ENCODE data around the gene STPG1. TPM values are rescaled to one million over a fixed set of nuclear protein-coding genes. Genes with fewer than 3 reads are reported as not detected.

The STPG1 gene
- total RNA-seq, 2 experiments from 2014 or later: 7.8 to 11.9 TPM

- H3K27ac Mint-ChIP-seq: no peak overlapping the region
- no peaks in the 10 kb centered on the region for H3K4me1 Mint-ChIP-seq
- DNase-seq: no peak
- no peak for ATAC-seq
- no peak overlapping the region for H3K4me3 Mint-ChIP-seq
- H3K9me3 Mint-ChIP-seq (ENCODE audit: low read depth): no peaks in the 10 kb centered on the region
- intact Hi-C loops (cut with DNase I, micrococcal nuclease): no loop called here
- POLR2A ChIA-PET: no interaction called here
- CTCF ChIA-PET: interaction anchor here (0.5 to 1.4 kb wide), 2 partner anchors 50 to 150 kb away, joined by 3 read pairs; no protein-coding TSS in a partner anchor
- no peaks in the 10 kb centered on the region for H3K36me3 Mint-ChIP-seq (ENCODE audit: low read depth)
- H3K27me3 Mint-ChIP-seq: peaks cover 4% of the 10 kb centered on the region
Measured at GRCh38 chr1:24341260-24341659, 72.3 kb downstream of the STPG1 start.

DNA sequence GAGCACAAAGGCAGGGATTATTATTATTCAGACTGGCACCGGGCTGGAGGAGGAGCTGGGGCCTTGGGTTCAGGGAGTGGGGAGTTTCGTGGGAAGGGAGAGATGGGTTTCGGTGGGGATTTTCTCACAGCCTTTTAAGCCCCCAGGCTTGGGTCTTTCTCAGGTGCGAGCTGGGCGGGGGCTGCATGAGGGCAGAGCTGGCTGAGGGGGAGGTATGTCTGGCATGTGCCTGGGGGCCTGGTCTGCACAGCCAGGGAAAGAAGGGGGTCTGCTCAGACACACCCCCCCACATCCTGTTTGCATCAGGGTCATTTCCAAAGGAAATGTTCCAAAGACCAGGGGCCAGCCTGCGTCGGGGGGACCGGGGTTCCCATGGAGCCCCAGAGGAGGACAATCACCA lies 72.8 kb downstream of the STPG1 start:
- Mint-ChIP-seq H3K4me1 (no peaks in the 10 kb centered on the region), H3K27ac (no peak overlapping the region), H3K9me3 (ENCODE audit: low read depth) (no peaks in the 10 kb centered on the region), H3K4me3 (no peak overlapping the region), H3K27me3 (peaks cover 4% of the 10 kb centered on the region), H3K36me3 (ENCODE audit: low read depth) (no peaks in the 10 kb centered on the region)
- intact Hi-C loops (cut with DNase I, micrococcal nuclease): no loop called here
- CTCF ChIA-PET: interaction anchor here (1.4 kb wide), 1 partner anchor 50 kb away, joined by 3 read pairs; no protein-coding TSS in a partner anchor
- ATAC-seq: no peak
- DNase-seq: no peak
- POLR2A ChIA-PET: no interaction called here

DNA sequence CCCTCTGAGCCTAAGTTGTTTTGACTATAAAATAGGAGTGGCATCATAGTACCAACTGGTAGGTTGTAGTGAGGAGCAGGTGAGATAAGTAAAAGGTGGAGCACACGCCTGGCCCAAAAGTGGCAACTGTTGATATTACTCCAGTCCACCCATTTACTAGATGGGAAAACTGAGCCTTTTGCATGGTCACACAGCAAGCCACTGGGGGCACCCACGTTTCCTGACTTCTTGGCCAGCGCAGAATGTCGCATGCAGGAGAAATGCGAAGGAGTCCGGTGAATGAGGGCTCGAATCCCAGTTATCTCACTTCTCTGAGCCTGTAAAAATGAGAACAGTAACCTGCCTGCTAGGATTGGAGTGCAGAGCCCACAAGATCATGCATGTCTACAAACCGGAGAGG lies 73.6 kb downstream of the STPG1 start:
- no peaks in the 10 kb centered on the region for H3K9me3 Mint-ChIP-seq (ENCODE audit: low read depth)
- ATAC-seq (no peak), DNase-seq (no peak)
- no peak overlapping the region for H3K4me3 Mint-ChIP-seq
- POLR2A ChIA-PET: no interaction called here
- CTCF ChIA-PET: interaction anchor here (1.4 kb wide), 1 partner anchor 51 kb away, joined by 3 read pairs; no protein-coding TSS in a partner anchor
- H3K27me3 Mint-ChIP-seq: peaks cover 4% of the 10 kb centered on the region
- no peaks in the 10 kb centered on the region for H3K36me3 Mint-ChIP-seq (ENCODE audit: low read depth)
- H3K4me1 Mint-ChIP-seq: no peaks in the 10 kb centered on the region
- H3K27ac Mint-ChIP-seq: no peak overlapping the region
- intact Hi-C loops (cut with DNase I, micrococcal nuclease): no loop called here

DNA sequence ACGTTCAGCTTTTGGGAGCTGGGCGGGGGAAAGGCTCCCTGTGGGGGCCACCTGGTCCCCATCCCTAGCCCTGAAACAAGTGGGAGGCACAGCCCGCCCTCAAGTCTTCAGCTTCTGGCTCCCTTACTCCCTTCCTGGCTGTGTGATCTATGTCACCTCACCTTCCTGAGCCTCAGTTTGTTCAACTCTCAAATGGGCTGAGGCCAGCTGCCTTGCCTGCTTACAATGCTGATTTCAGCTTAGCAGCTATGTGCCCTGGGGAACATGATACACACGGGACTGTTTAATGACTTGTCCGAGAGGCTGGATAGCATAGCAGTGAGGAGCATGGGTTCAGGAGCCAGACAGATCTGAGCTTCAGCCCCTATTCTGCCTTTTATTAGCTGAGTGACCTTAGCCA lies 75.1 kb downstream of the STPG1 start:
- Mint-ChIP-seq H3K4me1 (no peaks in the 10 kb centered on the region), H3K27me3 (peaks cover 5% of the 10 kb centered on the region), H3K36me3 (ENCODE audit: low read depth) (no peaks in the 10 kb centered on the region), H3K9me3 (ENCODE audit: low read depth) (no peaks in the 10 kb centered on the region), H3K4me3 (no peak overlapping the region), H3K27ac (no peak overlapping the region)
- ChIA-PET POLR2A (no interaction called here), CTCF (interaction anchor here (0.7 kb wide), 1 partner anchor 87 kb away, joined by 3 read pairs; no protein-coding TSS in a partner anchor)
- ATAC-seq: no peak
- no peak for DNase-seq
- intact Hi-C loops (cut with DNase I, micrococcal nuclease): no loop called here

DNA sequence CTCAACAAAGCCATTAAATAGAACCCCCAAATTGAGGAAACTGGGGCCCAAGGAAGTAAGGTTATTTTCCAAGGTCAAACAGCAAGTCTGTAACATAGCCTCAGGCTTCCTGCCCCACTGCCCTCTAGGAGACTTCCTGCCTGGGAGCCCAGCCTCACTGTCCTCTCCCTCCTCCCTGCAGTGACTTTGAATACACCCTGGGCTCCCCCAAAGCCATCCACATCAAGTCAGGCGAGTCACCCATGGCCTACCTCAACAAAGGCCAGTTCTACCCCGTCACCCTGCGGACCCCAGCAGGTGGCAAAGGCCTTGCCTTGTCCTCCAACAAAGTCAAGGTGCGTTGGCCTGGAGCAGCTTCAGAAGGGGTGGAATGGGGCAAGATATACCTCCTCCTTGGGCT lies 76.1 kb downstream of the STPG1 start:
- no peak for ATAC-seq
- Mint-ChIP-seq H3K9me3 (ENCODE audit: low read depth) (no peaks in the 10 kb centered on the region), H3K36me3 (ENCODE audit: low read depth) (no peaks in the 10 kb centered on the region), H3K4me1 (no peaks in the 10 kb centered on the region), H3K27me3 (peaks cover 6% of the 10 kb centered on the region), H3K4me3 (no peak overlapping the region), H3K27ac (no peak overlapping the region)
- ChIA-PET POLR2A (no interaction called here), CTCF (interaction anchor here (0.6 kb wide), 1 partner anchor 144 kb away, joined by 3 read pairs; no protein-coding TSS in a partner anchor)
- DNase-seq: no peak
- intact Hi-C loops (cut with DNase I, micrococcal nuclease): no loop called here

- Mint-ChIP-seq H3K9me3 (ENCODE audit: low read depth) (no peaks in the 10 kb centered on the region), H3K27me3 (peaks cover 10% of the 10 kb centered on the region), H3K4me1 (no peaks in the 10 kb centered on the region), H3K36me3 (ENCODE audit: low read depth) (no peaks in the 10 kb centered on the region), H3K27ac (no peak overlapping the region), H3K4me3 (no peak overlapping the region)
- DNase-seq: no peak
- ChIA-PET POLR2A (no interaction called here), CTCF (interaction anchor here (1.1 kb wide), 1 partner anchor 104 kb away, joined by 3 read pairs; no protein-coding TSS in a partner anchor)
- no peak for ATAC-seq
- intact Hi-C loops (cut with DNase I, micrococcal nuclease): no loop called here
Measured at GRCh38 chr1:24336075-24336474, 77.5 kb downstream of the STPG1 start.

DNA sequence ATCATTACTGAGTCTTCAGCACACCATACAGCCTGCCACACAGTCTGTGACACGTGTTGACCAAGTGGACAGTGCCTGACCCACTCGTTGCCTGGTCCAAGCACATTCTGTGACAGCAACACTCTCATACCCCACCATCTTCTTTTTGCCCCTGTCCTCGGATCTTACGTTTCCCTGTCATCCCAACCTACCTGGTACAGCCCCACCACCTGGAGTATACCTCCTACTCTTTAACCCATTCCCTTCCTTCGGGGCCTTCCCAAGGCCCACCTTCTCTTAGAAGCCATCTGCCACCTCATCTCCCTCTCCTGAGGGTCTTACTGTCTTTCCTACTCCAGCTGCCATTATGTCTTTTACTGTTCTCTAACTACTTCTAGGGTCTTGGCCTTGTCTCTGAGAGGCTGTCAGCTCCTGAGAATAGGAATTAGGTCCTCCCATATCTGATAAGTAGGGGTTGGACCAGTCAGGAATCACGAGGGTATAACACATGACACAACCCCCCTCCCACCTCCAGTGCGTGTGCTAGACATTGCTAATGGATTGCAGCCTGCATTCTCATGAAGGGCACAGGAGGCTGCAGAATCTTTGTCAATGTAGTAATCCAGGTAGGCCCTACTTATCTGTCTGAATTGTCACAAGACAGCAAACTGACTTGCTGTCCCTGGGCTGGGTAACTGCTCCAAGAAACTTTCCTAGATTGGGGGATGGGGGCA lies 81.5 kb downstream of the STPG1 start:
- Mint-ChIP-seq H3K4me3 (no peak overlapping the region), H3K27me3 (peaks cover 16% of the 10 kb centered on the region), H3K4me1 (no peaks in the 10 kb centered on the region), H3K36me3 (ENCODE audit: low read depth) (no peaks in the 10 kb centered on the region), H3K27ac (no peak overlapping the region), H3K9me3 (ENCODE audit: low read depth) (no peaks in the 10 kb centered on the region)
- CTCF ChIA-PET: no interaction called here
- intact Hi-C loops (cut with DNase I, micrococcal nuclease): no loop called here
- POLR2A ChIA-PET: no interaction called here
- ATAC-seq (no peak), DNase-seq (no peak)

- H3K9me3 Mint-ChIP-seq (ENCODE audit: low read depth): no peaks in the 10 kb centered on the region
- intact Hi-C loops (cut with DNase I, micrococcal nuclease): no loop called here
- ATAC-seq: no peak
- H3K36me3 Mint-ChIP-seq (ENCODE audit: low read depth): no peaks in the 10 kb centered on the region
- H3K4me3 Mint-ChIP-seq: no peak overlapping the region
- ChIA-PET CTCF (interaction anchor here (0.9 kb wide), 1 partner anchor 61 kb away, joined by 3 read pairs; no protein-coding TSS in a partner anchor), POLR2A (no interaction called here)
- no peak overlapping the region for H3K27ac Mint-ChIP-seq
- no peak for DNase-seq
- H3K27me3 Mint-ChIP-seq: peaks cover 34% of the 10 kb centered on the region
- H3K4me1 Mint-ChIP-seq: no peaks in the 10 kb centered on the region
Measured at GRCh38 chr1:24329797-24330543, 83.6 kb downstream of the STPG1 start.

DNA sequence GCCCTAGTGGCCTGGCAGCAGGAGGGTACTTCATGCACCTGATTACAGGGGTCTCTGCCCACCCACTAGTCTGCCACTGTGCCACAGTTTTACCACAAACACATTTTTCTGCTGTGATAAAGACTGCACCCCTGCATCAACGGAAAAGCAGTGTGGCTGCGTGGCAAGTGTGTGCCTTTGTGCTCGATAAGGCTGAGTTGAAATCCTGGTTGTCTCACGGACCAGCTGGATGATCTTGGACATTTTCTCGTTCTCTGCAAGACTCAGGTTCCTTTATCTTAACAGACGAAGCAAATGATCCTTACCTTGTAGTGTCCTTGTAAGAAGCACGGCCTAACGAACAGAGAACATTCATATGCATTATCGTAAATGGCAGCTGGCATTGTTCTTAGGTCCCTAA lies 84.3 kb downstream of the STPG1 start:
- no peaks in the 10 kb centered on the region for H3K9me3 Mint-ChIP-seq (ENCODE audit: low read depth)
- intact Hi-C loops (cut with DNase I, micrococcal nuclease): no loop called here
- DNase-seq (no peak), ATAC-seq (no peak)
- H3K4me1 Mint-ChIP-seq: no peaks in the 10 kb centered on the region
- no peaks in the 10 kb centered on the region for H3K36me3 Mint-ChIP-seq (ENCODE audit: low read depth)
- H3K4me3 Mint-ChIP-seq: no peak overlapping the region
- POLR2A ChIA-PET: no interaction called here
- CTCF ChIA-PET: interaction anchor here (1.1 to 1.2 kb wide), 2 partner anchors 127 to 130 kb away, joined by 3 to 5 read pairs; no protein-coding TSS in a partner anchor
- H3K27me3 Mint-ChIP-seq: peaks cover 34% of the 10 kb centered on the region
- no peak overlapping the region for H3K27ac Mint-ChIP-seq

DNA sequence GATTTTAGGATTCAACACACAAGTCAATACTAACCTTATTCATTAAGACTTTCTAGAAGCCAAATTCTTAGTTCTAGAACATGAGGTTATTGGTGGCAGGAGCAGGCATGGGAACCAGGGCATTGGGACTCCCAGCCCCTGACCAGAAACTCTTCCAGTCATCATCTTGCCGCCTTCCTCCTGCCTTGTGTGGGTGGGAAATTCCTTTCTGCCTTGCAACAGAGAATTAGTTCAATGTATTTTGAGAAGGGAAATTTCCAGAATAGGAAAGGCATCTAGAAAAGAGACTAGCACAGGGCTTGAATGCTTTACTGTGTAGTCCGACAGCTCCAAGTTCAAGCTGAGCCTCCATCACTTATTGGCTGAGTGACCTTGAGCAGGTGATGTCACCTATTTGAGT lies 85.7 kb downstream of the STPG1 start:
- DNase-seq (no peak), ATAC-seq (no peak)
- H3K36me3 Mint-ChIP-seq (ENCODE audit: low read depth): no peaks in the 10 kb centered on the region
- ChIA-PET CTCF (interaction anchor here (0.7 to 1.7 kb wide), 3 partner anchors 14 to 137 kb away, joined by 3 to 4 read pairs (median 3); no protein-coding TSS in a partner anchor), POLR2A (no interaction called here)
- H3K4me1 Mint-ChIP-seq: peaks cover under 1% of the 10 kb centered on the region
- no peaks in the 10 kb centered on the region for H3K9me3 Mint-ChIP-seq (ENCODE audit: low read depth)
- H3K4me3 Mint-ChIP-seq: no peak overlapping the region
- intact Hi-C loops (cut with DNase I, micrococcal nuclease): no loop called here
- peaks cover 43% of the 10 kb centered on the region for H3K27me3 Mint-ChIP-seq
- no peak overlapping the region for H3K27ac Mint-ChIP-seq

GRCh38 chr1:24327486-24327885 lies 86.1 kb downstream of the STPG1 start:
- ChIA-PET POLR2A (no interaction called here), CTCF (interaction anchor here (1.0 to 1.7 kb wide), 2 partner anchors 13 to 26 kb away, joined by 3 to 4 read pairs; no protein-coding TSS in a partner anchor)
- ATAC-seq (no peak), DNase-seq (no peak)
- H3K4me3 Mint-ChIP-seq: no peak overlapping the region
- intact Hi-C loops (cut with DNase I, micrococcal nuclease): no loop called here
- H3K9me3 Mint-ChIP-seq (ENCODE audit: low read depth): no peaks in the 10 kb centered on the region
- H3K36me3 Mint-ChIP-seq (ENCODE audit: low read depth): no peaks in the 10 kb centered on the region
- H3K27ac Mint-ChIP-seq: no peak overlapping the region
- H3K27me3 Mint-ChIP-seq: peaks cover 45% of the 10 kb centered on the region
- H3K4me1 Mint-ChIP-seq: peaks cover 5% of the 10 kb centered on the region

Data from activated CD4-positive, alpha-beta T cell treated with anti-CD3 and anti-CD28 coated beads for 36 hours (primary cell).